Stimulated activated CD4-positive, alpha-beta T cell treated with anti-CD3 and anti-CD28 coated beads, Interleukin-4, amount 100 ng/mL, for 4 hours (primary cell): ENCODE data around the gene P2RX1.
"Not testable (repeated sequence)": the region's sequence is repeated elsewhere in the genome, so short reads cannot be mapped to it uniquely, and the experiment has no call there.

ENCODE experiments used
- DNase-seq, 2 experiments: peaks; one replicate each; pipeline ENCODE4 v3.0.0-alpha.2; 2020

The P2RX1 gene

GRCh38 chr17:3885271-3885670 is 31.0 kb downstream of the P2RX1 start:
- no peak for DNase-seq

GRCh38 chr17:3884188-3884587 is 32.1 kb downstream of the P2RX1 start:
- DNase-seq, result no peak

GRCh38 chr17:3882276-3882675 is 34.0 kb downstream of the P2RX1 start:
- no peak for DNase-seq

- DNase-seq, result no peak
These were observed 35.3 kb downstream of the P2RX1 start for GRCh38 chr17:3880983-3881382.

- no peak for DNase-seq
These were observed 36.5 kb downstream of the P2RX1 start for GRCh38 chr17:3879591-3880417.

GRCh38 chr17:3879186-3879585 is 37.1 kb downstream of the P2RX1 start:
- no peak for DNase-seq

DNA sequence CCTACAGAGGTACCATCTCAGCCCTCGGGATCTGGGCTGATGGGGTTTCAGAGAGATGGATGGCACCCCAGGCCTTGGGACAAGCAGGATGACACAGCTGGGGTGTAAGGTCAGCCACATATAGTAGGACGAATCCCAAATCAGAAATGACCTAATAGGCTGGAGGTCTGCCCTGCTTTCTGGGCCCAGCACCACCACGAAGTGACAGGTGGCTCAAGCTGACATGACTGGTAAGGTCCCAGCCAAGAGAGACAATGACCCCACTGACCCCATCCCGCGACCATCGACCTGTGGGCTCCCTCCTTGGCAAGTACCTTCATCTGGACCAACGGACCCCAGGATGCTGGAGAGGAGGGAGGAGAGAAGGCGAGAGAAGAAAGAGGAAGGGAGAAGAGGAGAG is 39.0 kb downstream of the P2RX1 start:
- no peak for DNase-seq

DNA sequence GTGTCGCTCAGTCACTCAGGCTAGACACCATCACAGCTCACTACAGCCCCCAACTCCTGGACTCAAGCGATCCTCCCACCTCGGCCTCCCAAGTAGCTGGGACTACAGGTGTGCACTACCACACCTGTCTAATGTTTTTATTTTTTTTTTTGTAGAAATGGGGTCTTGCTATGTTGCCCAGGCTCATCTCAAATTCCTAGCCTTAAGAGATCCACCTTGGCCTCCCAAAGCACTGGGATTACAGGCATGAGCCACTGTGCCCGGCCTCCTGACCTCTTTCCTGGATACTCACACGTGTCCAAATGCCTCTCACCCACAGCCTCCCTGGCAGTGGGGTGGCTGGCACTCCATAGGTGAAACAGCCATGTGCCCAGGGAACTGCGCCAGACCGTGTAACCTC is 40.9 kb downstream of the P2RX1 start:
- DNase-seq, result no peak

- DNase-seq, result no peak
These were observed 42.4 kb downstream of the P2RX1 start for GRCh38 chr17:3873862-3874261.

GRCh38 chr17:3870871-3871306 is 45.4 kb downstream of the P2RX1 start:
- DNase-seq, result no peak

GRCh38 chr17:3867606-3868005 is 48.7 kb downstream of the P2RX1 start:
- DNase-seq, result no peak

DNA sequence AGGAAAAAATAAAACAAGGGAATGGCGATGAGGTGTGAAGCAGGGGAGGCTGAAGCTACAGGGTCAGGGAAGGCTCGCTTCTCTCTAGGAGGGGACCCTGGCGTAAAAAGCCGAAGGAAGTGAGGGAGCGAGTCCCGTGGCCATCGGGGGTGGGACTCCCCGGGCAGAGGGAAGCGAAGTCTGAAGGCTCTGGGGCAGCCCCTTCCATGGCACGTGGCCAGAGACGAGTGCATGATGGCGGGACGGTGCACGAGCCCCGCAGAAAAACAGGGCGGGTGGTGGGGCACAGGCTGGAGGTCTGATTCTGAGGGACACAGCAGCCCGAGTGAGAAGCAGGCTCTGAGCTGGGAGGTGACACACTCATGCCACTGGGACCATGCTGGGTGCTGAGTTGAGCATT is 49.2 kb downstream of the P2RX1 start:
- no peak for DNase-seq

DNA sequence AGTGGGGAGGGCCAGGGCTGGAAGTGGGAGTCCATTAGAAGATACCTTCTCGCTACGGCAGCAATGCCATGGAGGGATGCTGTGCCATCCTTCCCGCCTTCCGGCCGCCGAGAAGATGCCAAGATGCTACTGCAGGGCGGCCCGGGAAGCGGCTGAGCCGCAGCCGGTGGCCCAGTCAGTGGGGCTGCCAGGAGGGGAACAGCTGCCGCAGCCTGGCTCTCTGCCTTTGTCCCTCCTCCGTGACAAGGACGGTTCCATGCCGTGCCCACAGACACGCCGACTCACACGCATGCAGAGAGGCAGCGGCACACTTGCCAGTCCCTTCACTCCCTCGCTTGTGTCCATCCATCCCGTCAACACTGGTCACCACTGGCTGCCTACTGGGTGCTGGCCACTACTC is 50.0 kb downstream of the P2RX1 start:
- DNase-seq, result no peak

GRCh38 chr17:3865176-3865575 is 51.1 kb downstream of the P2RX1 start:
- no peak for DNase-seq

- DNase-seq, result no peak
These were observed 51.7 kb downstream of the P2RX1 start for GRCh38 chr17:3864534-3864933.

DNA sequence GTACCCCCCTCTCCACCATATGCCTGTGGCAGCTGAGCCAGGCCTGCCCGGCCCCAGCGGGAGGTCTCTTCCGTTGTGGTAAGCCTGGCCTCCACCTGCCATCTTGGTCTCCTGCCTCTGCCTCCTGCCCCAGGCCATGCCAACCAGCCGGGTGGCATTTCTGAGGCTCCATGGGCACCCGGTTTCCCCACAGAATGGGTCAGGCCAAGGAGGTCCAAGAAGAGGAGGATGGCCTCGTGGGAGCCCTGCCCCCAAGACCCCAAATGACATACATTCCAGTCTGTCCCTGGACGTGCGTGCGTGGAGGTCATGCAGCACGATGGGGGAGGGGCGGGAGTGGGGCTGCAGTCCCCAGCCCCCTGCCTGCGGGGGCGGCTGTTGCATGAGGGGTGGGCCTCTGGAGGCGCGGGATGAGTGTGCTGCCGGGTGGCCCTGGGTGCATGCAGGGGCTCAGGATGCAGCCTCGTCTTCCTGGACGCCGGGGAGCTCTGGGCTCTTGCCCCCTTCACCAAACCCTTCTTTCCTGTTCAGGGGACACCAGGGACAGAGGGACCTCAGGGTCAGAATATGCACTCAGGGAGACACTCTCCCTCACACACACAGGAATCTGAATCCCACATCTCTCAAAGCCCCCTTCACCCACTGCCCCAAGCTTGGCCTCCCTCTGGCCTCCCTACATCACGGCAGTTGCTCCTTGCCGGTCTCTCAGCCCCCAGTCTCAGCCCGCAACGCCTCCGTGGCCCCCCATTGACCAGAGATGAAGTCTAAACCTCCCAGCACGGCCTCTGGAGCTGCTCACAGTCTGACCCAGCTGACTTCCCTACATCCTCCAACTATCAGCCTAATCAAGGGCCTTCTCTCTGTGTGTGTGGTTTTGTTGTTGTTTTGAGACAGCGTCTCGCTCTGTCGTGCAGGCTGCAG is 54.2 kb downstream of the P2RX1 start:
- DNase-seq, result no peak

GRCh38 chr17:3860939-3861700 is 55.1 kb downstream of the P2RX1 start:
- DNase-seq, result no peak

DNA sequence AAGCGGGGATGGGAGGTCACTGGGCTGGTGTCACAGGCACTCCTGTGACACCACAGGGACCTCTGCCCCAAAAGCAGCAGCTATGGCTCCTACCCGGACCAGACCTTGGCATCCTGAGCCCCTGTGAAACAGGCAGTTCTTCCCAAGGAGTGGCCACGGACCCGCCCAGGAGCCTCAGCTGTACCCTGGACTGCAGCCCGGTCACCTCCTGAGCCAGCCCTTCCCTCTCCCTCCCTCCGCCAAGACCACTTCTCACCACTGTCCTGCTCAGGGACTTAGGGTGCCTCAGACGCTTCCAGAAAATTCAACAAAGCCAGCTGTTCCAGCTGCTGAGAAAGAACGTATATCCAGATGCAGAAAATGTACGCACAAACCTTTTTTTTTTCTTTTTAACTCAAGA is 56.3 kb downstream of the P2RX1 start:
- DNase-seq, result no peak

DNA sequence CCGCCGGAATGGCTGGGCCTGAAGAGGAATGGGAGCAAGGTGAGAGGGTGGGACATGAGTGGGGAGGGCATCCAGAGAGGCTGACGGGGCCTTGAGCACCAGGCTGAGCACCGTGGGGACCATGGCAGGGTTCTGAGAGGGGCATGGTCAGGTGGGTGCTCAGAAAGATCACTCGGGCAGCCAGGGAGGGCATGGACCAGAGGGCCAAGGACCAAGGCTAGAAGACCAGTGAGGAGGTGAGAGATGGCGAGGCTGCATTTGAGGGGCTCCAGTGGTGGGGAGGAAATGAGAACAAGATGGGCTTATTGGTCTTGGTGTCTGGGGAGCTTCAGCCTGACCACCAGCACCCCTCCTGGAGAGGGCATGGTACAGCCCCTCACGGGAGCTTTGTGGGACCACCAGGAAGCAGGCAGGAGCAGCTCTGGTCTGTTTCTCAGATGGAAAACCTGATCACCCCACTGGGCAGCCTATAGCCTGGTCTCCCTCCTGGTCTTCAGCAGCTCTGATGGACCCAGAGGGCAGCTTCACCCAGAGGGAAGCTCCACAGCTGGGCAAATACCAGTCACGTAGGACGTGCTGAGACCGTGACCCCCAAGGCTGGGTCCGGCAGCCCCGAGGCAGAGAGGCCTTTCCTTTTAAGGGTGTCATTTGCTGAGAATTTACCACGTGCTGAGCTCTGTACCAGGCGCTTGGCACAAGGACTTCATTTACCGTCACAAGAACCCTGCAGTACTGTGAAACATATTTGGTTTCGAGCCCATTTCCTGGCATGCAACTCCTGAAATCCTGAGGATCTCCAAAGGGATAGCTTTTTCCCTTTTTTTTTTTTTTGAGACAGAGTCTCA is 58.8 kb downstream of the P2RX1 start:
- no peak for DNase-seq

DNA sequence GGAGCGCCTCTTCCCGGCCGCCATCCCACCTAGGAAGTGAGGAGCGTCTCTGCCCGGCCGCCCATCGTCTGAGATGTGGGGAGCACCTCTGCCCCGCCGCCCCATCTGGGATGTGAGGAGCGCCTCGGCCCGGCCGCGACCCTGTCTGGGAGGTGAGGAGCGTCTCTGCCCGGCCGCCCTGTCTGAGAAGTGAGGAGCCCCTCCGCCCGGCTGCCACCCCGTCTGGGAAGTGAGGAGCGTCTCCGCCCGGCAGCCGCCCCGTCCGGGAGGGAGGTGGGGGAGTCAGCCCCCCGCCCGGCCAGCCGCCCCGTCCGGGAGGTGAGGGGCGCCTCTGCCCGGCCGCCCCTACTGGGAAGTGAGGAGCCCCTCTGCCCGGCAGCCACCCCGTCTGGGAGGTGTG is 62.1 kb downstream of the P2RX1 start:
- DNase-seq, result not testable (repeated sequence)

GRCh38 chr17:3852561-3852960 is 63.7 kb downstream of the P2RX1 start:
- no peak for DNase-seq

DNA sequence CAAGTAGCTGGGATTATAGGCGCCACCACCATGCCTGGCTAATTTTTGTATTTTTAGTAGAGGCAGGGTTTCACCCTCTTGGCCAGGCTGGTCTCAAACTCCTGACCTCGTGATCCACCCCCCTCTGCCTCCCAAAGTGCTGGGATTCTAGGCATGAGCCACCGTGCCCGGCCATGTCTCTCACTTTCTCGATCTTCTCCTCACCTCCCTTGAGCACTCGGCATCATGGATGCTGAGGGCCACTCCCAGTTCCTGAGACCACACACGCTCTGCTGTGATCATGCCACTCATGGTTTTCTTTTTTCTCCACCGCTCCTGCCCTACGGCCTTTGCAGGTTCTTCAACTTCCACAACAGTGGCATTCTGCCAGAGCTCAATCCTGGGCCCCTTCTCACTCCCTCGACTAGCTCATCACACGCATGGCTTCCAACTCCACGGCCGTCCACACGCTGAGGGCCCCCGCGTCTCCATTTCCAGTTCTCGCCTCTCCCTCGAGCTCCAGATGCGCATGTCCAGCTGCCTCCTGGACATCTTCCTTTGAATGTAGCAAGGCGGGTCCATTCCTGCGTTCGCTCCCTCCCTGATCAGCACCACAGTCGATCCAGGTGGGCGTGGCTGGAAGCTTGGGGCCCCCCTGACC is 64.7 kb downstream of the P2RX1 start:
- no peak for DNase-seq
